Fibroblast of upper back skin (primary cell): ENCODE measurements around the gene SLCO2A1.

Experiments used
- DNase-seq: peaks from one replicate; pipeline ENCODE4 v3.0.0-alpha.2; 2013

Gene SLCO2A1

GRCh38 chr3:133998691-133999241, 31.0 kb downstream of the SLCO2A1 start:
- DNase-seq: no peak

DNA sequence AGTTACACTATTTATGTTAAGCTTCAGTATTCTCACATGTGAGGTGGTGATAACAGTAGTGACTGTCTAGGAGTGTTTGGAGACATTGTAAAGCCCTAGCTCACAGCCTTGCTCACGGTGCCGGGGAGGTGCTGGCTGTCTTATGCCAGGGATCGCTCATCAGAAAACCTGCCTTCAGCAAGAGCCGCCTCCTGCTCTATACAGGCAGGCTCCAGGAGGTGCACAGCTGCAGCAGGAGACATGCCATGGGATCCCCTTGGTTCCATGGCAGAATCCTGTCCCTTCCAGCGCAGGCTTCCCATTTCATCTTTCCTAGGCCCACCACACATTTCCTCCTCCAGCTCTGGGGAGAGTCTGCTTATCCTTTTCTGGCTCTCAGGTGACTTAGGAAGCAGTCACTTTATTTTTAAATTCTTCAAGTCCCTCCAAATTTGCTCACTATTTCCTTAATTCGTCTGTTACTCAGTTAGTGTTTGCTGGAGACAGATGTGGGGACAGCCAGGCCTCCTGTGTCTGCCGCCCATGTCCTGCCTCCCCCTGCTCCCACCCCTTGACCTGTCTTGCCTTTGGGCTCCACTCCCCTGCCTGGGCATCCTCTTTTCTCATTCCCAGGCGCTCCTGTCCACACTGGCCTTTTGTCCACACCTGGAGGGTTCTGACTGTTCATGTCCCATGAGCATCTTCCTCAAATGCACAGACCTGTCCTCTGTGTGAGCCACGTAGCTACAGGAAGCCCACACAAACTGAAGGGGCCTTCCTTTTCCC, 31.7 kb downstream of the SLCO2A1 start:
- no peak for DNase-seq

GRCh38 chr3:133996996-133997395, 32.7 kb downstream of the SLCO2A1 start:
- no peak for DNase-seq

- peak; percentile 42 for DNase-seq
Measured at GRCh38 chr3:133996251-133996661, 33.5 kb downstream of the SLCO2A1 start.

- DNase-seq: no peak
Measured at GRCh38 chr3:133995264-133995663, 34.5 kb downstream of the SLCO2A1 start.

DNA sequence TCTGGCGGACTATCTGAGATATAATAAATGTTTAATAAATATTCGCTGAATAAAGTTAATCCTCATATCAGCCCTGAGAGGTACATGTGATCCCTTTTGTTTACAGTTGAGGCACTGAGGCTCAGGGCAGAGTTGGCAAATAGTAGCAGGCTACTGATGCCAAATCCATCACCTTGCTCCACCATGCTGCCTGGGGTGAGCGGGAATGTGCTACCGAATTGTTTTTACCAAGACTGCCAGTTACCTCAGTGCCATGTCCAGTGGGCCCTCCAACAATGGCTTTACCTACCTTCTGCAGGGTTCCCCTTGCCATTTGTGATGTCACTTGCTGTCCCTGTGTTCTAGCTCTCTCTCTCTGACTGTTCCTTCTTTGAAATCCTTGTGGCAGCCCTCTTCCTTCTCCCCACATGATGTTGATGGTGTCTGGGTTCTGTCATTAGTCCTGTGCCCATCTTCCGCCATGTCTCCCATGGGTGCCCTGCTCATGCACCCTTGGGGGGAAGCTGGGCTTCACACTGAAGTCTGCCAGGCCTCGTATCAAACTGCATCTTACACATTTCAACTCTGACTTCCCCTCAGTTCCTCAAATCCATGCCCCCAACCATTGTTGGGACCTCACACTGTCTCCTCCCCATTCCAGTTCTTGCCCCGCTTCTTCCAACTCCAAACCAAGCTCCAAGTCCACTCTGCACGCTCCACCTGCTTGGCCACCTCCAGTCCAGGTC, 35.4 kb downstream of the SLCO2A1 start:
- DNase-seq: no peak

GRCh38 chr3:133992951-133993620, 36.6 kb downstream of the SLCO2A1 start:
- no peak for DNase-seq

DNA sequence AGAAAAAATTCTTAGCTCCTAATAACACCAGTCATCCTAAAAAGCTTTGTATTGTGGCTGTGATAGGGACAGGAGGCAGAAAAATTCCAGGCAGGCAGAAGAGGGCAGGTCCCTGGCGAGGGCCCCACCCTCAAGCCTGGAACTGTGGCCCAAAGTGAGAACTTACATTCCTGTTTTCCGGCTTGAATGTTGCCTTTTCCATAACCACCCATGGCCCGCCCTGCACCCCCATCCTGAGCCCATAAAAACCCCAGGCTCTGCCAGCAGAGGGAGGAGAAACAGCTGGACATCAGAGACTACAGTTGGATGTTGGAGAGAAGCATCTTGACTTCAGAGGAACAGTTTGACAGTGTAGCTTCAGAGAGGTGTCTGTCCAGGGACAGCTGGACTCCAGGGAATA, 37.3 kb downstream of the SLCO2A1 start:
- no peak for DNase-seq

DNA sequence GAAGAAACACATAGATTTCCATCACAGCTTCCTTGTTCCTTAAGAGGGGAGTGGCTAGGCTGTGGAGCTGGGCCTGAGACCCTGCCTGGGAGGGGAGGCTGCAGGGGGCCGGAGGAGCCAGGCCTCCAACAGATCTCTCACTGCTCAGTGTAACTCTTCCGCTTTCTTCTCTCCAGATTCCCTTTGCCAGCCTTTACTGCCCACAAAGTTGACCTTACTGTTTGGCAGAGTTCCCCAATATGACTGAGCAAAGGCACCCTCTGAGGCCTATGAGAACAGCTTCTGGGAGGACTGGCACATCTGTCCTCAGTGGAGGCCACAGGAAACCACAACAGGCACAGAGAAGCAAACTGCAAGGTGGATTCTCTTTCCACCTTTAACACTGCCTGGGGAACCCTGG, 38.1 kb downstream of the SLCO2A1 start:
- no peak for DNase-seq

DNA sequence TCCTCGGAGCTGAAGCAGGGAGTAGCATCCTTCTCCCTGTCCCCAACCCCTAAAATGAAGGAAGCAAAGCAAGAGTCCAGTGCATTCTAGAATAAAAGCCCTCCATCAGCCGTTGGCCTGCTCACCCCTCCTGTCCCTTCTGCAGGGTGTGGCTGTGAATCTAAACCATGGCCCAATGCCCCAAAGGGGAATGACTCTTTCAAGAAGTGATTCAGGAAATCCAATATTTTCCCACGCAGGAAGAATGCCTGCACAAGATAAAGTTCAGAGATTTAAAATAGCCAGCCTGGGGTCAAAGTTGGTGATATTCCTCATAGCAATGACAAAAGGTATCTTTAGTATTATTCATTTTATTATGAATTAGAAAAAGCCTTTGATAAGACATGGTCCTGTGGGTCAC, 38.5 kb downstream of the SLCO2A1 start:
- DNase-seq: no peak

DNA sequence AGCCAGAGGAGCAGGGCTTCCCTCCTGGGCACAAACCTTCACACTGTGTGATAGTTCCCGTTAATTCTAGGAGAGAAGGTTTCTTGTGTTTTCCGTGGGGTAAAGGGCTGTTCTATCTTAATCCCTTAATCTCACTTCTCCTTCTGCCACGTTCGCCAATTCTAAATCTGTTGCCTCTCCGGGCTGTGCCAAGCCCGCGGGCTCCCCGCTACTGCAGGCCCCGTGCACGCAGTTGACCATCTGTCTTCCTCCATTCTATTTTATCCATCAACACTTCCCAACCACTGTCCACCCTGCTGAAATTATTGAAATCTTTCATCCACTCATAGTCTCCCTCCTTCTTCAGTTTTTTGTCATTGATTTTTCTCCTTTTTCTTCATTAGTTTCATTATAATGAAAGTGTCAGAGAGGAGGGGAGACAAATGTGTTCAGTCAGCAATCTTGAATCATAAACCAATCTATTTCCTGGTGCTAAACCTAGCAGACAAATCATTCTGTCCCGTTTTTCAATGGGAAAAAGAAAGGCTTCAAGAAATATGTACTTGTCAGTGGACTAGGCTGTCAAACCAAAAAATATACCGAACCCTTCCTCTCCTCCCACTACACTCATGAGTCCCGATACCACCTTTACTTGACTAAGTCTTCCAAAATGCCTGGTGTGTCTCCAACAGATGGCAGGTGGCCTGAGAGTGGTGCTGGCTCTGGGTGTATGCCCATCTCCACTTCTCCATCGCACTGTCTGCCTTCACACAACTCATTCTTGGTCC, 39.6 kb downstream of the SLCO2A1 start:
- no peak for DNase-seq

DNA sequence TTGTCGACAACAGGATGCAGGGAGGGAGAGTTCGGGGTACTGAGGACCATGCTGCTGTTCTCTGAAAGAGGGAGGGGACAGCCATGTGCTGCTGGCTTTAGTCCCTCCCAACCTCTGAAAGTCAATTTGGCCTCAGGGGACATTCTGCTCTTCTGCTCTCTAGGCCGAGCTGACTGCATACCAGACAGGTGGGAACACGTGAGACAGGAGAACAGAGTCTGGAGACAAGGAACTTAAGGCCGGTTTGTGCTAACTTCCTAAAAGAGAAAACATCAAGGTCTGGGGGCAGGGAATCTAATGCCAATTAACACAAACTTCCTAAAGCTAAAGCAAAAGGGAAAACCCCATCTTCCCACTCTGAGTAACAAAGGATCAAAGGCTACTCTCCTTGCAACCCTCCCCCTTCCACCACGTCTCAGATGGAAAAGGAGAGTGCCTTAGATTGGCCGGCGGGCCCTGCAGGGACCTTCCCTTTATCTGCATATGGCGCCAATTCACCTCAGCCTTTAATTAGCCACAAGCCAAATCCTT, 41.0 kb downstream of the SLCO2A1 start:
- no peak for DNase-seq

DNA sequence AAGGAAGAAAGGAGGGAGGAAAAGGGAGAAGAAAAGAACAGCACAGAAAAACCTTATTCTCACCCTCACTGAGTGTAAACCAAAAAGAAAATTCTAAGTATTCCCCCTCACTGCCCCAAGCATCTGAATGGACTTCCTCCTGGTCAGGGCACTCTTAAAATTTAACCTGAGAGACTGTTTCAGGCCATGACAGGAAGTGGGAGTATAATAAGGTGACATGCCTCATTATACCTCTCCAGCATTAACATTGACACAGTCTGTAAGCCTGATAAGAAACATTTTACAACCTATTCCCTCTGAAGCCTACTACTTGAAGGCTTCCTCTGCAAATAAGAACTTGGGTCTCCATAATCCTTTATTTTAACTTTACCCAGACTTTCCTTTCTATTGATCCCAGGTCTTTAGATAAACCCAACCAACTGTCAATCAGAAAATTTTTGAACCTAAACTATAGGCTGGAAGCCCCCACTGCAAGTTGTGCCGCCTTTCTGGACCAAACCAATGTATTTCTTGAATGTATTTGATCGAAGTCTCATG, 41.7 kb downstream of the SLCO2A1 start:
- no peak for DNase-seq

DNA sequence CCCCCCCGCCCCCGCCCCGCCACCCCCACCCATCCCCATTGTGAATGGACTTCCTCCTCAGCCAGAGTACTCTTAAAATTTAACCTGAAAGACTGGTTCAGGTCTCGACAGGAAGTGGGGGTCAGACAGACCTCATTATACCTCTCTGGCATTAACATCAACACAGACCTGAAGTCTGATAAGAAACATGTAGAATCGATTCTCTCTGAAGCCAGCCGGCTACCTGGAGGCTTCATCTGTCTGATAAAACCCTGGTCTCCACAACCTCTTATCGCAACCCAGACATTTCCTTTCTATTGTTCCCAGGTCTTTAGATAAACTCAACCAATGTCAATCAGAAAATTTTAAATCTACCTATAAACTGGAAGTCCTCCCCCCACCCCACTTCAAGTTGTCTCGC, 42.6 kb downstream of the SLCO2A1 start:
- DNase-seq: no peak

DNA sequence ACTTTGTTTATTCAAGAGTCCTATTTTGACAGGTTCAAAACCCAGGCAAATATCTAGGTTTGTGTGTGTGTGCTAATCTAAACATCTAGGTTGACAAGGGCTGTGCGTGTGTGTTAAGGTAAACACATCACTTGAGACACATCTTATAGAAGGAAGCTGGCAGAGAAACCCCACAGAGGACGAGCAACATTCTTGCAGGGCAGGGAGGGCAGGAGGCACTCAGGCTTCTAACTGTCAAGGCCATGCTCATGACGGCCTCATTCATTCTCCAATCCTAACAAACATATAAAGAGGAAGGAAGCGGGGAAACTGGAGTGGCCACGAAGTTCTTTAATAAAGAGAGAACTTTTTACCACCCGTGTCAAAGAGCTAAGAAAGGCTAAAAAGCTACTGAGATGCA, 43.4 kb downstream of the SLCO2A1 start:
- DNase-seq: no peak

DNA sequence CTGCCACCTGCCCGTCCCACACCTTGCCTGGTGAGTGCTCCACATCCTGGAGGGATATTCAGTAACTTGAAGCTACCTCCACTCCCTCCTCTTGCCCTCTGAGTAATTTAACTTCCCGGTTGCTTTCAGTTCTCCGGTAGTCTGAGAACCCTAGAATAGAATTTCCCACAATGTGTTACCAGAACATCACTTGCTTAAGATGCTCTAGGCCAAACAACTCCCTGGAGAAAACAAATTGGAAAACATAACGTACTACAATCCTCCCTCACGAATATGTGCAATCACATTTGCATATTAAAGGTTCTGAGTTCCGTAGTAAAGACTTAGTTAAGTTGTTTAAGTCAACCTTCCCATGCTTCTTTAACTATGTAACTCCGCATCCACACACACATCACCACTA, 44.8 kb downstream of the SLCO2A1 start:
- DNase-seq: no peak

- no peak for DNase-seq
Measured at GRCh38 chr3:133983576-133984560, 45.9 kb downstream of the SLCO2A1 start.

- no peak for DNase-seq
Measured at GRCh38 chr3:133983126-133983525, 46.6 kb downstream of the SLCO2A1 start.

DNA sequence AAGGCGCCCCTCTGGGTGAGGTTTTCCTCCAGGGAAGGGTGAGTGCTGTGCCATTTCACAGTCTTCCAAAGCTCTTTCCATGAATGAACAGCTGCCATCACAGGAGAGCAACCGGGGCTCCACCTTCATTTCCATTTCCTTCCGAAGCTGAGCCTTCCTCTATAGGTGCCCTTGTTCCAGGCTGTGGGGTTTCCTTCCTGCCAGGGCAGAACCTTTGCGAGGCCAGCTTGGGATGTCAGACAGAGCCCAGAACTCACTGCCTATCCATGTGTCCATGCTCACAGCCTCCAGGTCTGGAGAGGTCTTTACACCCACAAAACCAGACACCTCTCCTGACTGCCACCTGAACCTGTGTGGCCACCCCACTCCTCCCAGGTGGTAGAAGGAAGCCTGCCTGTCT, 49.2 kb downstream of the SLCO2A1 start:
- DNase-seq: no peak

GRCh38 chr3:133980035-133980434, 49.7 kb downstream of the SLCO2A1 start:
- no peak for DNase-seq

DNA sequence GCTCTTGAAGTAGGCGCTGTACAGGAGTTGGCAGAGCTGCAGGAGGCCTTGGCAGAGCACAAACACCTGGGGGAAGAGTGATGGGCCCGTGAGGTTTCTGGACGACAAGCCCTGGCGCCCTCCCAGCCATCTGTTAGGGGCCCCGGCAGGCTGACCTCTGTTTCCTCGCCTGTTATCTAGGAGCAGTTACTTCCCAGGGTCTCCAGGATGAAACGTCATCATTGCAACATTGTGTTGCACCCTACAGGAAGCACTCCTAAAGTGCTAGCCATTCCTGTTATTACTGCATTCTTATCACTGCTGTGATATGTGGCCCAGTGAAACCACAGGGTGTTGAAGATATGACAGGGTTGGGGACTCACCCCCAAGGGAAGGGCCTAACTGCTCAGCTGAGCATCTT, 50.2 kb downstream of the SLCO2A1 start:
- DNase-seq: no peak
